Spinal cord (tissue), 10 donors: ENCODE data around the gene DBF4B. TPM values are rescaled to one million over a fixed set of nuclear protein-coding genes. Genes with fewer than 3 reads are reported as not detected.

Experiments
- DNase-seq, 6 donors: peaks; one replicate each; pipeline versions ENCODE4 v3.0.0 to v3.0.0-alpha.2; 2013 to 2015; ENCODE audit warnings: low spot score in 6 of 6, low read depth in 4 of 6
- H3K27ac ChIP-seq: one replicate; pipeline ENCODE4 v1.5.1; 2013; ENCODE audit warnings: low read depth, low read length, control low read depth
- H3K27me3 ChIP-seq: one replicate; pipeline ENCODE4 v1.6.1; 2013; ENCODE audit warnings: low read length; ENCODE audit not compliant: control insufficient read depth, insufficient read depth
- H3K36me3 ChIP-seq: one replicate; pipeline ENCODE4 v1.6.1; 2013; ENCODE audit warnings: low read length; ENCODE audit not compliant: control insufficient read depth, insufficient read depth
- H3K4me1 ChIP-seq: one replicate; pipeline ENCODE4 v1.6.1; 2013; ENCODE audit warnings: low read length; ENCODE audit not compliant: control insufficient read depth, insufficient read depth
- H3K4me3 ChIP-seq: one replicate; pipeline ENCODE4 v1.5.1; 2013; ENCODE audit warnings: low read depth, low read length, control low read depth
- H3K9me3 ChIP-seq: one replicate; pipeline ENCODE4 v1.6.1; 2013; ENCODE audit warnings: low read length; ENCODE audit not compliant: control insufficient read depth, insufficient read depth
- WGBS: methylation state at CpG from one replicate; pipeline ENCODE4 v1.1.5; 2013; ENCODE audit warnings: missing lambda C conversion rate; ENCODE audit not compliant: insufficient coverage; 5-methylcytosine and 5-hydroxymethylcytosine counted together
- polyA plus RNA-seq, 2 donors: library from polyadenylated mRNA; unstranded; fragments of 120-200 nt; gene quantifications; one replicate each; pipeline ENCODE4 v1.2.1, GENCODE V29; 2013; ENCODE audit not compliant: insufficient read length in 2 of 2
- total RNA-seq, 2 donors: library from RNA; depleted of rRNA in 1 of 2; stranded (reverse); fragments of 120-200 nt in 1 of 2; fragments of >200 nt in 1 of 2; gene quantifications; one replicate each; pipeline versions ENCODE4 v1.2.3 to v1.2.4, GENCODE V29; 2013 to 2014
- donor health status: healthy.

DBF4B gene
- total and polyA plus RNA-seq, 4 donors: 5.4 to 25.6 (median 12.4) TPM

DNA sequence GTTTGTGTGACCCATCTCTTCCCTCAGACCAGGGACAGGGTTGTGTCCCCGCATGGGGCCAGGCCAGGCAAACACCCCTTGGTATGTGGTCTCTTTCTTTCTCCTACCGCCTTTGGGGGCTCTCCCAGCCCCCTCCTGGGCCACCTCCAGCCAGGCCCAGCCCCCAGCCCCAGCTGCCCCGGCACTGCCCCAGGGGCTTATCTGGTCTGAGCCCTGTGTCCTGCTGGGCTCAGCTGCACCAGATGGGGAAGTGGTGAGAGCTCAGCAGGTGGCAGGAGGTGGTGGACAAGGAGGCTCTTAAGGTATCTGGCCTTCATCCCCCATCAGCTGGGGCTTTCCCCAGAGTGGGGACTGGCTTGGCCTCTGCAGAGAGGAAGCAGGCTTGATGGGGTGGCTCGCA is 59.0 kb downstream of the DBF4B start:
- H3K27ac ChIP-seq: no peak overlapping the region
- peaks cover 31% of the 10 kb centered on the region for H3K36me3 ChIP-seq
- H3K27me3 ChIP-seq: no peaks in the 10 kb centered on the region
- H3K9me3 ChIP-seq: no peaks in the 10 kb centered on the region
- DNase-seq: no peak
- H3K4me1 ChIP-seq: peaks cover 3% of the 10 kb centered on the region
- WGBS: 67% methylated on average over 1 of the region's 4 CpGs
- H3K4me3 ChIP-seq: no peak overlapping the region

DNA sequence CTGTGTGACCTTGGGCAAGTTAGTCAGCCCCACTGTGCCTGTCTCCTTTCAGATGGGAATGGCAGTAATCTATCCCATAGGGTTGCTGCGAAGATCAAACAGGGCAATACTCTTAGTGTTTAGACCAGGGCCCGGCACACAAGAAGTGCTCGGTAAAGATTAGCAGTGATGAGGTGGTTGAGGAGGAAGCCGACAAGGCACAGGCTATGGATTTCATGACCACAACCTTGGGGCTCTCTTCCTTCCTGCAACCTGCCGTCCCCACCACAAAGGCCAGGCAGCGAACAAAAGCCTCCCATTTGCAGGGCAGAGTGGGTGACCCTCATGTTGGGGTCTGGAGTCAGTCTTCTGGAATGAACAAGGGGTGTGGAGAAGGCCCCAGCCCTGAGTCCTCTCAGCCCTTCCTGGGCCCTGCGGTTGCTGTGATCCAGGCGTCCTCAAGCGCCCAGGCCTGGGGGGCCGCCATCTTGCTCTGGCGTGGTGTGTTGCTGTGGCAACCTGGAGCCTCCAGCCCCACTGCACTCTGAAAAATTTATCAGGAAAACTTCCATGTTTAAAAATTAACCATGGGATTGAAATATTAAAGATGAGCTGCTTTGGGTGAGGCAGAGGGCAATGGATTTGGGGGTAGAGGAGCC is 60.2 kb downstream of the DBF4B start:
- no peak overlapping the region for H3K27ac ChIP-seq
- WGBS: 90% methylated on average over 8 of the region's 11 CpGs
- no peaks in the 10 kb centered on the region for H3K27me3 ChIP-seq
- DNase-seq: no peak
- no peaks in the 10 kb centered on the region for H3K9me3 ChIP-seq
- H3K4me3 ChIP-seq: no peak overlapping the region
- peaks cover 4% of the 10 kb centered on the region for H3K4me1 ChIP-seq
- peaks cover 40% of the 10 kb centered on the region for H3K36me3 ChIP-seq

DNA sequence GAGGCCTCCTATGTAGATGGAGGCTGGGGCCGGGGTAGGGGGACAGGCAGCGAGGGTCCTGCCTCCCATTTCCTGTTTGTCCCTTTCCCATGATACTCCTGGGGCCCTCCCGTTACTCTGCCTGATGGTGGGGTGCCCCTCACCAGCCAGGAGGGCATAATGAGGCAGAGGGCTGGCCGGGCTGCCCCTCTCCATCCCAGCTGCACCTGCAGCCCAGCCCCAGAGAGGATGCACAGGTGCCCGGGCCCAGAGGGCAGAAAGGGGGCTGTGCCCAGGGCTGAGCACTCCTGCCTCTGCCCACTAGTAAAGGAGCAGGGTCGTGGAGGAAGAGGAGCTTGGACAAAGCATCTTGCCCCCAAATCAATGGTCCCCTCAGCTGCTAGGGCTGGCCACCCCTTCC is 60.8 kb downstream of the DBF4B start:
- Histone ChIP-seq H3K36me3 (peaks cover 41% of the 10 kb centered on the region), H3K27me3 (no peaks in the 10 kb centered on the region), H3K4me3 (no peak overlapping the region), H3K27ac (no peak overlapping the region), H3K9me3 (no peaks in the 10 kb centered on the region), H3K4me1 (peaks cover 5% of the 10 kb centered on the region)
- 94% methylated on average over 3 of the region's 6 CpGs for WGBS
- DNase-seq: no peak

DNA sequence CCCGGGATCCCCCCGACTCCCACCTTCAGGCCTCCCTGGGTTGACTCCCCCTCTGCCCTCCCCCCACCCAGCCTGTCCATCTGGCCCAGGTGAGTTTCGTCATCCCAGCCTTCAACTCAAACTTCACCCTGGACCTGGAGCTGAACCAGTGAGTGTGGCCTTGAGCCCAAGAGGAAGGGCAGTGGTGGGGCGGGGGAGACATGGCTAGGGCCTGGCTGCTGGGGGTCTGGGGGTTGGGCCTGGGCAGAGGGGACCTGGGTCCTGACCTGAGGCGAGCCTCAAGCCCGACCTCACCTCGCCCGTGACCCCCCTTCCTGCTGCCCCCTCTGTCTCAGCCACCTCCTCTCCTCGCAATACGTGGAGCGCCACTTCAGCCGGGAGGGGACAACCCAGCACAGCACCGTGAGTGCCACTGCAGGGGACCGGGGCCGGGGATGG is 61.2 kb downstream of the DBF4B start:
- Histone ChIP-seq H3K27ac (no peak overlapping the region), H3K27me3 (no peaks in the 10 kb centered on the region), H3K4me1 (peaks cover 9% of the 10 kb centered on the region), H3K36me3 (peaks cover 42% of the 10 kb centered on the region), H3K9me3 (no peaks in the 10 kb centered on the region), H3K4me3 (no peak overlapping the region)
- no peak for DNase-seq
- WGBS: 87% methylated on average over 5 of the region's 15 CpGs

DNA sequence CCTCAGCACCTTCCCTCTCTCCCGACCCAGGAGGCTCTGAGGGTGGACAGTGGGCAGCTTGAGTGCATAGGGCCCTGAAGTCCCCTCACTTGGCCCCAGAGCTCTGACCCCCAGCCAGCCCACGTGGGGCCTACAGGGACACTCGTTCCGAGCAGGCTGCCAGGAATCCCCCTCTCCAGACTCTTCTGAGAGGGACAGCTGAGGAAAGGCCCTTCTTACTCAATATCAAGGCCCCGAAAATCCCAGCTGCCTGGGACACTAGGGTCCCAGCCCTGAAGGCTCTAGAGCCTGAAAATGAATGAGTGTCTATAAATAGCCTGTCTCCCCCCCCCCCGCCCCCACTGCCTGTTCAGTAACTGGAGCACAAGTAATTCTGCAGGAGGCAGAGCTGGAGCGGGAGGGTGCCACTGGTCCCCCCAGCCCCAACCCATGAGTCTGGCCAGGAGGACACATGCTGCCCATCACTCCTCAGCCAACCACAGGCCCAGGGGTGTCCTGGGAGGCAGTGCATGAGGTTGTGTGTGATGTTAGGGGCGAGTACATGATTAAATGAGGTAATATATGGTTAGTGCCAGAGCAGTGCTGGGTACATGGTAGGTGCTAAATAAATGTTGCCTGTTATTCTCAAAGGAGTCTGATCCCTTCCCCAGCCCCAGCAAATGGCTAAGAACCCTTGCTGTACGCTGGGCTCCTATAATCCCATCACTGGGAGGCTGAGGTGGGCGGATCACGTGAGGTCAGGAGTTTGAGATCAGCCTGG is 61.9 kb downstream of the DBF4B start:
- H3K36me3 ChIP-seq: peaks cover 42% of the 10 kb centered on the region
- WGBS: 77% methylated on average over 5 of the region's 11 CpGs
- DNase-seq: no peak
- peaks cover 16% of the 10 kb centered on the region for H3K4me1 ChIP-seq
- no peaks in the 10 kb centered on the region for H3K27me3 ChIP-seq
- no peak overlapping the region for H3K27ac ChIP-seq
- no peaks in the 10 kb centered on the region for H3K9me3 ChIP-seq
- H3K4me3 ChIP-seq: no peak overlapping the region

DNA sequence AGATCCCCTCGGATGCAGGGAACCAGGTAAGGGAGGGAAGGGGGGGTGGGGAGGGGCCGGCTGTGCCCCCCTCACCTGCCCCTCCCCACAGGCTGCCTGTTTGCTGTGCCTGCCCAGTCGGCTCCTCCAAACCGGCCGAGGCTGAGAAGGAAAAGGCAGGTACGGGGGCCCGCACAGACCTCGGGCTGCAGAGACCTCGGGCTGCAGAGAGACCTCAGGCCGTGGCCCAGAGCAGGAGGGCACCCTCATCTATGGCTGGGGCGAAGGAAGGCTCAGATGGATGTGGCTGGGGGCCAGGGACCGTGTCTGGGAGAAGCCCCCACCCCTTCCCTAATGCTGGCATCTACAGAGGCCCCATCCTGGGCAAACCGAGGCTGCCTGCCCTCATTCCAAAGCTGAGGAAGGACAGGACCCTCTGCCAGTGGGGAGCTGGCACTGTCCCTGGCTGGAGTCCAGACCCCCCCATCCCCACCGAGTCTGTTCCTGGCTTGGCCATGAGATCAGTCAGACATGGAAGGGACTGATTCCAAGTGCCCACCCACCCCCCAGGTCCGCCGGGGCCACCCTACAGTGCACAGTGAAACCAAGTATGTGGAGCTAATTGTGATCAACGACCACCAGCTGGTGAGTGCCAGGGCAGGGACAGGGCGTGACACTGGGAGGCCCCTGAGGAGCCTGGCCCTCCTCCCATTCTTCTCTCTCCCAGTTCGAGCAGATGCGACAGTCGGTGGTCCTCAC is 64.0 kb downstream of the DBF4B start:
- Histone ChIP-seq H3K36me3 (peaks cover 48% of the 10 kb centered on the region), H3K27ac (no peak overlapping the region), H3K4me3 (no peak overlapping the region), H3K27me3 (no peaks in the 10 kb centered on the region), H3K4me1 (peaks cover 26% of the 10 kb centered on the region), H3K9me3 (no peaks in the 10 kb centered on the region)
- DNase-seq: no peak
- 51% methylated on average over 19 of the region's 21 CpGs for WGBS

DNA sequence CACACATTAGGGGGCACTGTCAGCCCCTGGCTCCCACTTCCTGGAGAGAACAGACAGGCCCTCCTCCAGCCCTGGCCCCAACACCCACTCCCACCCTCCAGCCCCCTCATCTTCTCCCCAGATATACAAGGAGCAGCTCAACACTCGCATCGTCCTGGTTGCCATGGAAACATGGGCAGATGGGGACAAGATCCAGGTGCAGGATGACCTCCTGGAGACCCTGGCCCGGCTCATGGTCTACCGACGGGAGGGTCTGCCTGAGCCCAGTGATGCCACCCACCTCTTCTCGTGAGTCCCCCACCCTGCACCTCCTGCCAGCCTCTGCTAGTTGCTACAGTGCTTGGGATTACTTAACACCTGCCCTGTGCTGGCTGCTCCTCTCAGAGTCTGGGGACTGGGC is 64.7 kb downstream of the DBF4B start:
- H3K9me3 ChIP-seq: no peaks in the 10 kb centered on the region
- WGBS: 42% methylated on average over 6 of the region's 6 CpGs
- H3K4me1 ChIP-seq: peaks cover 26% of the 10 kb centered on the region
- no peak for DNase-seq
- H3K4me3 ChIP-seq: no peak overlapping the region
- peaks cover 51% of the 10 kb centered on the region for H3K36me3 ChIP-seq
- no peaks in the 10 kb centered on the region for H3K27me3 ChIP-seq
- no peak overlapping the region for H3K27ac ChIP-seq

DNA sequence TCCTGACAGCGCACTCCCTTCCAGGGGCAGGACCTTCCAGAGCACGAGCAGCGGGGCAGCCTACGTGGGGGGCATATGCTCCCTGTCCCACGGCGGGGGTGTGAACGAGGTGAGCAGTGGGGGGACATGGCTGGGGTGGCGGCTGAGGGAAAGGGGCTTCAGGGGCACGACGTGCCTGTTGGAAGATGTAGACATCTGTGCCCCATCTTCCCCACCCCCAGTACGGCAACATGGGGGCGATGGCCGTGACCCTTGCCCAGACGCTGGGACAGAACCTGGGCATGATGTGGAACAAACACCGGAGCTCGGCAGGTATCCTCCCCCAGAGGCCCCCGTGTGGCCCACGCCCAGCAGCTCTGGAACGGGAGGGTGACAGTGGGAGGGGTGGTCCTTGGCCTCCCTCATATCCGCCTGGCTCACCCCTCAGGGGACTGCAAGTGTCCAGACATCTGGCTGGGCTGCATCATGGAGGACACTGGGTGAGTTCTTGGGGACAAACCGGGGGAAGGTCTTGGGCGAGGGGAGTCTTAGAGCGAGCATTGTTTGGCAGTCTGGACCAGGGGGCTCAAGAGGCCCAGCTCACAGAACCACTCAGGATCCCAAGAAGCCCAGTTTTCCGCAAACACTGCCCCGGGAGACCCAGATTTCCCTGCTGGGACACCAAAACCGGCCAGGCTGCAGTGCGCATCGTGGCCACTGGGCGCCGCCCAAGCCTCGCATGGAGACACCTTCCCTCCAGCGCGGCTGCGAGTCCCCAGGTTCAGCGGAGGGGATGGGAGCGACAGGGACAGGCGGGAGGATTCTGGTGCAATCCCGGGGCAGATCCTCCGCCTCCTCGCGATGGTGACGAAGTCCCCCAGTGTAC is 66.0 kb downstream of the DBF4B start:
- Histone ChIP-seq H3K4me1 (peaks cover 34% of the 10 kb centered on the region), H3K36me3 (peaks cover 53% of the 10 kb centered on the region), H3K9me3 (no peaks in the 10 kb centered on the region), H3K27me3 (peaks cover 2% of the 10 kb centered on the region), H3K4me3 (peak overlapping the region; percentile 60), H3K27ac (no peak overlapping the region)
- WGBS: 31% methylated on average over 23 of the region's 42 CpGs
- peak in 4 of 6 donors; percentile 68 to 94 (median 82) for DNase-seq
